Hypothalamus (tissue), 51 donors: ENCODE results near the gene ASB2.

Source experiments
- DNase-seq, 51 donors: peaks; one replicate each; lab custom pipeline; 2025; lab: John Stamatoyannopoulos, UW

ASB2 gene

GRCh38 chr14:93891756-93892504 is 84.4 kb downstream of the ASB2 start:
- DNase-seq, result no peak

- DNase-seq, result no peak
Measured at GRCh38 chr14:93889739-93890483, 86.5 kb downstream of the ASB2 start.

DNA sequence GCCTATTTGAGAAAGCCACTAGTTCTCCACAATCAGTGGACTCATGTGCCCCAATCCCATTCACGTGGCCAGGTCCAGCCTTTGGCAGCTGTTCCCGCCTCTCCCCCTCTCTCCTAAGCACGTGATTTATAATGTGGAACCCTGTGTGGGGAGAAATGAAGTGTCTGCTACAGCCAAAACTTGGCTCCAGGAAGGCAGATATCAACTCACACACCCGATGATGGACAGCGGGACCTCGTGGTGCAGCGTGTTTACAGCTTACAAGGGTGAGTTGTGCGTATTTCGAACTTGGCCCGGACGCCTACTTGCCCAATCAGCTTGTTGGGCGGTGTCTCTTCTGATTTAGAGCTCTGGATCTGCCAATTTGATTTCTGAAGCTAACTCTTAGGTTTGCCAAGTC is 87.4 kb downstream of the ASB2 start:
- DNase-seq, result no peak

DNA sequence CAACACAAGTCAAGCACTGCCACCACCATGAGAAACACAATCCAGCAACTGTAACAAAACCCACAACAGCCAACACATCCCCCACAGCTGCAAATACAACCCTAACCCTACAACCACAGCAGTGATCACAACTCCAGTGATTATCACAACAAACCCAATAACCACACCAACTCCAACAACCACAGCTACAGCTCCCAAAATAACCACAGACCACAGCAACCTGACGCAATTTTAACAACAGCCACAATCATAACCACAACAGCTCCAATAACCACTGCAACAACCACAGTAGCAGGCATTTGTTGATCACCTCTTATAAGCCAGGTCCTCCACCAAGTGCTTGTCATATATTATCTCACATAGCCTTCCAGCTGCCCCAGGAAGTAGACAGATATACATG is 91.4 kb downstream of the ASB2 start:
- DNase-seq, result no peak
